HG02973 (cell line): ENCODE data around the gene CRIM1.

Source experiments
- ATAC-seq: cut with Tn5 transposase; IDR thresholded peaks from one replicate; pipeline ENCODE4 v1.9.1; 2021; ENCODE audit warnings: moderate library complexity; ENCODE audit not compliant: unreplicated experiment

The CRIM1 gene

DNA sequence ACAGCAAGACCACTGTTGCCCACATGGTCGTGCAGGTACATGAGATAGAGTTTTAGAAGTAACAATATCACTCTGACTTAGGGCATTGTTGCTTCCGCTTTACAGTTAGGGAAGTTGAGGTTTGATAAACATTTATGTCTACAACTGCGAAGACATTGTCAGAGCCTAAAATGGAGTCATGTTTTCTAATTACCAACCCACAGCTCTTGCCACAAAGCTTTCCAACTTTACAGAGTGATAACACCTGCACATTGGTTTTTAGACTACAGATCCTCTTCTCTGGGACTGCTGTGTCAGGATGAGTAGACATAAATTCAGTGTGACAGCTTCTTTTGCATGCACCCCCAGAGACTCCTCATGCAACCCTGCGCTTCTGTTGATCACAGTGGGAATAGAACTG, 123.4 kb downstream of the CRIM1 start:
- no peak for ATAC-seq

DNA sequence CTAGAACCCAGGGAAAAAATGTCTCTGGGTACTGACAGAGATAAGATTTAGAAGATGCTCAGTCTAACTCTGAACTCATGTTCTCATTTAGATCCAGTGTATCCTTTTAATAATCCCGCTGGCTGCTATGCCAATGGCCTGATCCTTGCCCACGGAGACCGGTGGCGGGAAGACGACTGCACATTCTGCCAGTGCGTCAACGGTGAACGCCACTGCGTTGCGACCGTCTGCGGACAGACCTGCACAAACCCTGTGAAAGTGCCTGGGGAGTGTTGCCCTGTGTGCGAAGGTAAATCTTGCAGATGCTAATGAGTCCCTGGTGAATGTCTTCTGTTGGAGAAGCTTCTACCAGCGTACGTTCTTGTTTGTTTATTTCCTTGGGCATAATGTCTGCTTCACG, 123.8 kb downstream of the CRIM1 start:
- no peak for ATAC-seq

DNA sequence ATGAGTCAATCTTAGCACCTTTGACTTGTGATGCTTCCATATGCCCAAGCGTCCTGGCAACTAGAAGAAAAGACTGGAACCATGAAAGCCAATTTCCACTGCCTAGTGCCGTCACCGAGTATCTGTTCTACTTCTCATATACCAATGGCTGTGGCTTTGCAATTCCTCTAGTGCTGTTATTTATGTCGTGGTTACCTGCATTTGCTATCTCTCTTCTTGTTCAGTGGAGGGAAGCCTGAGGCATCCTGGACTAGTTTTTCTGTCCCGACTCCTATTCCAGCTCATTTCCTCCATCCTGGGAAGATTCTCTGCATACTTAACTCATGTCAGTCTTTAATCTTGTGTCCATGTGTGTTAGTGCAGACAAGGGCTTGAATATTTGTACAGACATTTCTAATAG, 124.5 kb downstream of the CRIM1 start:
- ATAC-seq = no peak

DNA sequence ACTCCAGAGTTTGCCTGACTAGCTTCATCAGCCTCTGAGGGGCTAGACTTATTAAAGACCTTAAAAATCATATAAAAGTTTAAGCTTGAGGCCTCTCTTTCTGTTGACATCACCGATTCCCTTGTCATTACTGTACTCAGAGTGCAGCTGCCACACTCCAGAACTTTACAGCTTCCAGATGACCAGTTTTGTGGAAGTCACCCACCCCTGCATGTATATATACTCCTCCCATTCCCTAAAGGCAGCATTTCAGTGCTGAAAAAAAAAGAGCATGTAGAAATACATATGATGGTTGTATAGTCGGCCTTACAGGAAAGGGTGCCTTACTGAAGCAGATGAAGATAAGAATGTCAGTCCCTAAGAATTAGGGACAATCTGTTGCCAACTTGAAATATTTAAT, 125.1 kb downstream of the CRIM1 start:
- ATAC-seq = no peak

DNA sequence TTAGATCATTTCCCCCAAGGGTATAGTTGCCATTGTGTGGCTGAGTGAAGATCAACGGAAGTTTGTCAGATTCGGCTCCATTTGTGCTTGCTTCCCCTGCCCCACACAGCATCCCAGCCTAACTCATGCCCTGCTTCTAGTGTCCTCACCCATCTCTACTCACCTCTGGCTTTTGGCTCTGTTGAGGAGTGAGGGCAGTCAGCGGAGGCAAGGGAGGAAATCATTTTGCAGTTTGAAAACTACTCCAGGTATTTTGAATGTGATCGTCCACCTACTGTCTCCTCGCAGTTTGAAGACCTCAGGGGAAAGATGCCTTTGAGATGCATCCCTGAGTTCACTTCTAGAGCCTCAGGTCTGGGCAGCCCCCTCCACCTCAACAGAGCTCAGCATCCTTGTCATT, 126.1 kb downstream of the CRIM1 start:
- ATAC-seq = no peak

DNA sequence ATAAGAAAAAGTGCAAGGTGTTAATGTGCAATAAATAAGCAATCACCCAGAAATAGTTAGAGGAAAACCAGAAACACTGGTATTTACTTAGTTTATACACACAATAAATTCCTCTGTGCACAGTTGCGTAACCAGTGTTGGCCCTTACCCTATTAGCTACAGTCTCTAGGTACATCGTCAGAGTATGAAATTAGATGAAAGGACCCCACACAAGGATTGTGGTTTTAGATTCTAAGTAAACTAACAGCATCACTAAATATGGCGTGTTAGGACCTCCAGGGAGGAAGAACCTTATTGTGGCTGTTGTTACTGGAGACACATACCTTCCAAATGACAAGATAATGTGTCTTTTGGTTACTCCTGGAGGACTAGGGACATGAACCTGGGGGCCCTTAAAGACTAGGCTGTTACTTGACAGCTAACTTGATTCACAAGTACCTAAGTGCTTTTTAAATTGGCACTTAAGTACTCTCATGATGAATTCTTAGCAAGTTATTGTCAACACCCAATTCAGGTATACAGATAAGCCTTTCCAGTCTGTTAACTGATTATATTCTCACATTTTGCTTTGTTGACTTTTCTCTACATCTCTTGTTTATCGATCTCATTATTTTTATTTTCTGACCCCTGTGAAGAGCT, 127.1 kb downstream of the CRIM1 start:
- ATAC-seq = no peak

DNA sequence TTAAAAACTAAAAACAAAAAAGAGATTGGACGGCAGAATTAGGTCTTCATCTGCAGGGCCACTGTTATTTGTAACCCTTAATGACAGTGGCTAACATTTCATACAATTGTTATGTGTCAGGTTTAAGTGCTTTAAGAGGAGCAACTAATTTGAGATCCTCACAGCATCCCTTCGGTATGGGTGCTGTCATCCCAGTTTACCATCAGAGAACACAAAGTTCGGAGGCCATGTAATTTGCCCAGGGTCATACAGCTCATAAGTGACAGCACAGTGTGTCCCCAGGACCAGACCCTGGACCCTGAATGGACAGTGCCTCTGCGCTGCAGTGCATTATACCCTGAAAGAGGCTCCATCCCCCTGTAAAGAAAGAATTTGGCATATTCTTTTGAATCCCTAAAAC, 127.7 kb downstream of the CRIM1 start:
- no peak for ATAC-seq

DNA sequence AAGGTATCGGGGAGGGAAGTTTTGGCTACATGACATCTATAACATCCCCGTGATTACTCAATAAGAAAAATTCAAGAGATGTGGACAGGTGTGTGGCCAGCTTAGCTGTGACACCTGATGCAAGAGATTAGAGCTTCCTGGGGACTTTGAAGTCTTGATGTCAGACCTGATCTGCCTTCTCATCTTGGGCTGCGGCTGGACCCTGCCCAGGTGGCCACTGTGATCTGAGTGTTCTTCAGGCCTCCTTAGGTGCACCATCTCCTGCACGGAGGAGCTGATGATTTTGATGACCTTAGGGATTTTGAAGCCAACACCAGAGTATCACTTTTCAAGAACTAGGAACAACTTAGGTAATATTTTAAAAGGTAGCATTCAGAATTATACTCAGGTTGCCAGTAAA, 128.9 kb downstream of the CRIM1 start:
- no peak for ATAC-seq

DNA sequence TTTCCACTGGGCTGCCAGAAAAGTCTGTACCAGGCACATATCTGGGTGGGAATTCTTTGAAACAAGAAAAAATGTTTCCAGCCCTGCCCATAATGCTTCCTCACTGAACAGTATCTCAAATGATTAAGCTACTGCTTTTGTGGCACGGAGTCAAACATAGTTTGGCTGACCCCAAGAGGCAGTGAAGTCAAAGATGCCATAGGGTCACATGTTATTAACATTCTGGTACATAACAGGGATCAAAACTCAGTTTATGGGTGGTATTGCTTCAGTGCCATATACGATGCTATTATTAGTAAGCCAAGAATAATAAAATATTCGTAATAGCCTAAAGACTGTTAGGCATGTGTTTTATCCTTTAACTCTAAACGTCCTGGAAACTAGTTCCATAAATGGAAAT, 129.9 kb downstream of the CRIM1 start:
- no peak for ATAC-seq

DNA sequence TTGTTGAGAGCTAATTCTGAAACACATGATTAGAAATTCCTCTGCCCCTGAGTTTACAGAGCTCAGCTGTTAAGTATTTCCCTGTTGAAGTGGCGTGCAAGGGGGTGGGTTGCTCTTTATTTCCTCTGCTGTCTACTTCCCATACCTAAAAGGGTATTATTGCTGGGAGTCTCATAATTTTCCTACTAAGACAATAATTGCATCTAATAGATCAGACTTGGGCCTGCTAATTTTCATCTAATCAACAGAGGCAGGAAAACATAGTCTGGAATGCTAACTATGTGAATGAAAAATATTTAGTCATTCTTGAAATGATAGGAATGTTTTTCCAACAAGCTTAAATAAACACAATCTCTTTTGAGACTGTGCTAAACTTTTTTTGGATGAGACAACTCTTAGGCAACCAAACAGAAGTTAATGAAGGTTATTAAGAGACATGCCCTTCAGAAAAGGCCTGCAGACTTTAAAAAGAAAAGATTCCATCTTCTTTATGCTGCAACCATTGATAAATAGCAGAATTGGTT, 131.0 kb downstream of the CRIM1 start:
- ATAC-seq = no peak

DNA sequence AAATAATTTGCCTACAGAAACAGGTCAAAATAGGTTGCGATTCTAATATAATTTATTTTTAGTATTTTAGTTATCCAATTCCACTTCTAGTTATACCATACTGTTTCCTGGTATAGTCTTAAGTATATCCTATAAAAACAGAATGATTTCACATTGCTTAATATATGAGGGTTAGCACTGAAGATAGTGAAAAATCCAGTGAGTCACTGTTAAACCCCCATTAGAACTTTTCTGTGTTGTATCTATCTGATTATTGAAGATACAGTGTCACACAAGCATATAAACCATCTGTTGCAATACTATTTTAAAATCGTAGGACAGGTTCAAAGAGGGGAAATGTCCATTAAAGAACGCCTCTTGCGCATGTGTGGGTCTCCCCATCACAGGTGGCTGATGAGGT, 132.4 kb downstream of the CRIM1 start:
- ATAC-seq = no peak

DNA sequence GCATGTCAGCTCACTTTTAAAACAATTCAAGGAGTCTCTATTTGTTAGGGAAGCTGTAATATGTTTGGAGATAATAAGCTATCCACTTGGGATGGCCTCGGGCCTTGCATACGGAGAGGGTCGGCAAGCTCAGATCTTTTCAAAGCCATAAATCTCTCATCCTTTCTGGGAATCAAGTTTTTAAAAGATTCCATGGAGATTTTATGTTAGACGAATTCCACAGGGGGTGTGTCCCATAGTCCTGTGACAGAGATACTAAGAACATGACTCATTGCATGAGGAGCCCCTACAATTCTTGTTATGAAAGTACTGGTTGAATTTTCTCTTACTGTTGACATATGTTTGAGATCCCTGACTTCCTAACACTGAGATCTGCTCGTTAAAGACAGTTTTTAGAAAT, 133.7 kb downstream of the CRIM1 start:
- no peak for ATAC-seq

DNA sequence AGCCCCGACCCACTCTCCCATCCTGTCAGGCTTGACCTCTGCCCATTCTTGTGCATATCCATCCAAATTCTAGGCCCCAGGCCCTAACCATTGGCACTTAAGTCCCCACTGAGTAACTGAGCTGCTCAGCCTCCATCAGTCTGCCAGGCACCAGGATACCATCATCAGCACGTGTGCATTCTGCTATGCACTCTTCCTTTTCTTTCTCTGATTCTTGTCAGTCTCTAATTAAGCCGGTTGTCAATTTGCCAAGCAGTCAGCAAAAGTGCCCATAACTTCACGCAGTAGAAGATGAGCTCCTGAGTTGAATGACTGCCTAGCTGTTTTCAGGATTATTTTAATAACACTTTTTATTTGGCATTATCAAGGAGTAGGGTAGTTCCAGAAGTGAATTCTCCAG, 135.2 kb downstream of the CRIM1 start:
- ATAC-seq = no peak

DNA sequence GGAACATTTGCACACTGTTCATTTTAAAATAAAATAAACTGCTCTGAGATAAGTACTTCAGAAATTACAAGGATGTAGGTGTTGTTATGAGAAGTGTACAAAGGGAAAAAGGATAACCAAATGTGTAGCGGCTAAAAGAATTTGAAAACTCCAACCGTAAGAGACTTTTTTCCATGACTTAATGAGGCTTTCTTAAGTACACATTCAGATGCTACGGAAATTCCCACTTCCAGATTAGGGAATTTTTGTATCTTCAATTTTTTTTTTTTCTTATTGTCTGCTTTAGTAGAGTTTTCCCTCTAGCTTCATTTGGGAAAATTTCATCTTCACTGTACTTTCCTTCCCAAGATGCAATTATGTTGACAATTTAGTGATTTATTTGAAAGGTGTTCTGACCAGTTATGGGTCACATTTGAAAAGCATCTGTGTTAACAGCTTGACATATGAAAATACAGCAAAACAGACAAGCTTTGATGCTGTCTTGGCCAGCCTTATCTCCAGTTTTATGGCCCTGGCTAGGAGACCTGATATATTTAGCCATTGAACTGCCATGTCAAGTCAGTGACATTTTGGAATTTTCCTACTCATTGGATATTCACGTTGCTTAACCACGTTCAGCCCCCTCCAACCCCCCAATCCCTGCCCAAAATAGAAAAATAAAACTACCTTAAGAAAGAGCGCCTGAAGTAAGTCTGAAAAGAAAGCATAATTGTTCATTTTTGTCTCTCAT, 136.8 kb downstream of the CRIM1 start:
- no peak for ATAC-seq

DNA sequence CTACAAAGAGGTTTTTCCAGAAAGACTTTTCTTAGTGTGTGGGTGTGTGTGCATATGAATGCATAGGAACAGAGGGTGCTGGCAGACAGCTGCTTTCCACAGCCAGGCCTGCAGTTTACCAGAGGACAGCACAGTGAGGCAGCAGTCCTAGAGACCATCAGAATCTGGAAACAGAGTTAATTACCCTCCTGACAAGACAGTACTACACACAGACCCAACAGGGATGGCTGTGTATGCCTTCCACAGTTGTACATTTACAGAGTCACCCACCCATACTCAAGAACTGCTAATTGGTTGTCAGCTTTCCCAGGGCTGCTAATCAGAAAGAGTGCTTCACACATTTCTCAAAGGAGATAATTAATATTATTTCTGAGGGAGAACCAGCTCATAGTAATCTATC, 137.7 kb downstream of the CRIM1 start:
- no peak for ATAC-seq

DNA sequence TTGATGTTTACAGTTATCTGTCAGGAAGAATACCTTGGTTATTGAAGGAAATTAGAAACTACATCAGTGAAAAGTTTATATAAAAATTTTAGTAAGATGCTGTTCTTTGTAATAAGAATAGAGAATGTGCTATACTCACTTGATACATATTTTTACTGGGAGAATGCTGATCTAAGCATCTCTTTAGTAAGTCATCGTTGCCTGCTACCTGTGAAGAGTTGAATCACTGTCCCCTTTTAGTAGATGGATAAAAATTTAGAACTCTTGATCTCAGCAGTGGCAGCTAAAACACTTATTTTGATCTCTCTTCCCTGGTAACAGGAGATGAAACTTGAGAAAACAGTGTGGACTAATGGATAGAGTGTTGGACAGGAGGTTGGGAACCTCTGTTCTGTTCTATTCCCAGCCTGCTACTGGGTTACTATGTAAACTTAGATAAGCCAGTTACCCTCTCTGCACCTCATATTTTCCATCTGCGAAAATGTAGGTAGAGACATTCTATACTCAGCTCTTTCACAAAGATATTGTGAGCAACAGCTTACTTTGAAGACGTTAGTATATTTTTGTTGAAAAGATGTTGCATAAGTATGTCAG, 142.1 kb downstream of the CRIM1 start:
- no peak for ATAC-seq

DNA sequence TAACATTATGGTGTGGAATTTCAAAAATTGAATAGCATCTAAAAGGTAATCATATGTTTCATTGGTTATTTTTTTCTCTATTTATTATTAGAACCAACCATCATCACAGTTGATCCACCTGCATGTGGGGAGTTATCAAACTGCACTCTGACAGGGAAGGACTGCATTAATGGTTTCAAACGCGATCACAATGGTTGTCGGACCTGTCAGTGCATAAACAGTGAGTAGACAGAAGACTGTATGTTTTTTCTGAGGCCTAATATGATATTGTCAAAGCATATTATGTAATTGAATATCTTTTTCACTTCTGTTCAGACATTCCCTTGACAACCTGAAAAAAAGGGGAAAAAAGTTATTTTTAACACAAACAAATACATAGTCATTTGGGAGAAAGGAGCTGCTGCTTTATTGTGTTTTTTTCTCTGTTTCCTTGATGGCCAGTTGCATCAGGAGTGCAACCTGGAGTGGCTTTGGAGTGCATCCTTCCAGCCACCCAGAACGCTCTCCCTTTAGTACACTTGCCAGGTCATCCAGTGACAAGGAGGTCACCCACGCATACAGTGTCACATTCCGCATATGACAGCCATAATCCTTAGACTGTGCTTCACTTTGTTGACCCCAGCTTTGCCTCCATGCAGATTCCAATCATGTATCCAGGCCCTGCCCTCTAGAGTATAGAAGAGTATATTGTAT, 143.7 kb downstream of the CRIM1 start:
- ATAC-seq = no peak

DNA sequence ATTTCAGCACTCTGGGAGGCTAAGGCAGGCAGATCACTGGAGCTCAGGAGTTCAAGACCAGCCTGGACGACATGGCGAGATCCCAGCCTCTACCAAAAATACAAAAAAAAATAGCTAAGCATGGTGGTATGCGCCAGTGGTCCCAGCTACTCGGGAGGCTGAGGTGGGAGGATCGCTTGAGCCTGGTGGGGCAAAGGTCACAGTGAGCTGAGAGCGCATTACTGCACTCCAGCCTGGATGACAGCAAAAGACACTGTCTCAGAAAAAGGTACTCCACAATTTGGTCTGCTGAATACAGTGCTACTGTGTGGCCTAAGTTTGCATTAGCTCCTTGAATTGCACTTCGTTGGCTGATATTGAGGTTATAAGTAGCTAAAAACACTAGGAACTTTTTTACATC, 144.5 kb downstream of the CRIM1 start:
- no peak for ATAC-seq

DNA sequence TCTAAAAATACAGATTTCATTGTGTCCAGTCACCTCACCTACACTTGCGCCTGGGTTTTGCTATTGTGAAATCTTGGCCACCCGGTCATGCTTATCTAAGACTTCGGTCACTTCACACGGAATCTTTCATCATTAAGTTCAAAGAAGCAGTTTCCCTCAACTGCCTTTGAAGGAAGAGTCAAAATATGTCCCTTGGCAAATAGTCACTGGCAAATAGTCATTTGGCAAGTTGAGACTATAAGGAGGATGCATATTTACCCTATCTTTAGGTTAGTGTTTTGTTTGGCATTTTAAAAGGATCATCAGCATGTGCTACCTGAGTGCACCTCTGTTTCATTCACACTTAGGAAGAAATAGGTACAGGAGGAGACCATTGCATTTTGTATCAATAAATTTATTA, 146.5 kb downstream of the CRIM1 start:
- no peak for ATAC-seq

DNA sequence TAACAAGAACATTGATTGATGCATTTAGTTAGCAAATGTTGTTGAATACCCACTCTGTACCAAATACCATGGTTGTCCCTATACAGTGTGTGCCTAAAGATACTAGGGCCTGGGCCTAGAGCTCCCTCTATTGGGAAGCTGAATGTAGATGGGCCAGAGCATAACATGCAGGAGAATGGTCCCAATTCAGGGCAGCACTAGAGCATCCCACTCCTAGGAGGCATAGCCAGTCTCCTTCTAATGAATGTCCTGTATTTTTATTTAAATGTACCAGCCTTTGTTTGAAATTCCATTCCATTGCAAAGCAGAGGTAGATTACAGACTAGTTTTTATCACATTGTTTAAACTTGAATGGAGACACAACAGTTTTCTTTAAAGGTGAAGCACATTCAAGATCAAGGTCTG, 151.8 kb downstream of the CRIM1 start:
- peak; percentile 82 for ATAC-seq

DNA sequence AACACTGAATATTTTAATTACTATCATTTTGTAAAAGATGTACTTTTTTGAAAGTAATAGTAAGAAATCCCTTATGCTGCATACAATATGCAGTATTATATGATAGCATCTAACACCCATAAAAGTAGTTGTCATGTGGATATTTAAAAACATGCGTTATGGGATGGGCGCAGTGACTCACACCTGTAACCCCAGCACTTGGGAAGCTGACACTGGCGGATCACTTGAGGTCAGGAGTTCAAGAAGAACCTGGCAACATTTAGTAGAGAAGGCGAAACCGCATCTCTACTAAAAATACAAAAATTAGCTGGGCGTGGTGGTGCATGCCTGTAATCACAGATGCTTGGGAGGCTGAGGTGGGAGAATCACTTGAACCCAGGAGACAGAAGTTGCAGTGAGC, 153.5 kb downstream of the CRIM1 start:
- no peak for ATAC-seq
